ENCODE measurements around the gene OTUD6A.

The OTUD6A gene, protein sequence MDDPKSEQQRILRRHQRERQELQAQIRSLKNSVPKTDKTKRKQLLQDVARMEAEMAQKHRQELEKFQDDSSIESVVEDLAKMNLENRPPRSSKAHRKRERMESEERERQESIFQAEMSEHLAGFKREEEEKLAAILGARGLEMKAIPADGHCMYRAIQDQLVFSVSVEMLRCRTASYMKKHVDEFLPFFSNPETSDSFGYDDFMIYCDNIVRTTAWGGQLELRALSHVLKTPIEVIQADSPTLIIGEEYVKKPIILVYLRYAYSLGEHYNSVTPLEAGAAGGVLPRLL

GRCh38 chrX:70062076-70062475 is at the start of gene OTUD6A:
TSS of gene OTUD6A (plus strand) at chrX:70062457. CDS start at chrX:70062525, 68 bp downstream.
- no peak for DNase-seq (ENCODE audit: low read depth in 2 of 2)

DNA sequence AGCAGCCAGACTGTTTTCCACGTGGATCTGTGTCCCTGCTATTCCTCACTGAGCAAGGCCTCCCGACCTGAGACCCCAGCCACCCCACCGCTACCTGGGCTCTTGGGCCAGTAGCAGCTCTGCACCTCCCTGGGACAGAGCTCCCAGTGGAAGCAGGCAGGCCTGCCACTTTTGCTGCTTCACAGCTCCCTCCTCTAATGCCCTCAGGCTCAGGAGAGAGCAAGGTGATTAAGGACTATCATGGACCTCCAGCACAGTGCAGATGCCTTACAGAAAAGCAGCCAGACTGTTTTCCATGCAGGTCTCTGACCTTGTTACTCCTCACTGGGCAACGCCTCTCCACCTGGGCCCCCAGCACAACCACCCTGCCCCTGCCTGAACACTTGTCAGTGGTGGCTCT is 49.5 kb upstream of the OTUD6A start:
- no peak for DNase-seq (ENCODE audit: low read depth in 2 of 2)

- DNase-seq (ENCODE audit: low read depth in 2 of 2) = no peak
Observed at GRCh38 chrX:70013466-70014381, 48.5 kb upstream of the OTUD6A start.

DNA sequence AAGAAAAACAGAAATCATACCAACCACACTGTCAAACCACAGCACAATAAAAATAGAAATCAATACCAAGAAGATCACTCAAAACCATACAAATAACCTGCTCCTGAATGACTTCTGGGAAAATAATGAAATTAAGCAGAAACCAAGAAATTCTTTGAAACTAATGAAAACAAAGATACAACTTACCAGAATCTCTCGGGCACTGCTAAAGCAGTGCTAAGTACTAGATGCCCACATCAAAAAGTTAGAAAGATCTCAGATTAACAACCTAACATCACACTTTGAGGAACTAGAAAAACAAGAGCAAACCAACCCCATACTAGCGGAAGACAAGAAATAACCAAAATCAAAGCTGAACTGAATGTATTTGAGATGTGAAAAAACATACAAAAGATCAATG is 45.7 kb upstream of the OTUD6A start:
- DNase-seq (ENCODE audit: low read depth in 2 of 2) = no peak

- no peak for DNase-seq (ENCODE audit: low read depth in 2 of 2)
Observed at GRCh38 chrX:70022616-70023015, 39.6 kb upstream of the OTUD6A start.

DNA sequence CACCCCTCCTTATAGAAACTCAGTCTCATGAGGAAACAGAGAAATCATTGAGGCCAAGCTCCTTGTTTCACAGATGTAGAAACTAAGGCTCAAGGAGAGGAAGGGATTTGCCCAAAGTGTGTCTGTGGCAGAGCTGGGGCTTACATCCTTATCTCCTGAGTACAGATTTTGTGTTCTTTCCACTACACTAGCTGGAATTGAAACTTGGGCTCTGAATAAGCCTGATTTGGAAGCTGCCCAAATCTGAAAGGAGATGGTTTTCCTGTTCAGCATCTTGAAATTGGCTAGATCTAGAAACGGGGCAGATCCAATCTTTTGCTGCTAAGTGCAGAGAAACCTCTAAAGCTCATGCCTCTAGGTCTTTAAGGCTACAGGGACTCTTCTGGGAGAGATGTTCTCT is 36.8 kb upstream of the OTUD6A start:
- DNase-seq (ENCODE audit: low read depth in 2 of 2) = no peak

- no peak for DNase-seq (ENCODE audit: low read depth in 2 of 2)
Observed at GRCh38 chrX:70026112-70026850, 36.0 kb upstream of the OTUD6A start.

- DNase-seq (ENCODE audit: low read depth in 2 of 2) = no peak
Observed at GRCh38 chrX:70026851-70027200, 35.4 kb upstream of the OTUD6A start.

DNA sequence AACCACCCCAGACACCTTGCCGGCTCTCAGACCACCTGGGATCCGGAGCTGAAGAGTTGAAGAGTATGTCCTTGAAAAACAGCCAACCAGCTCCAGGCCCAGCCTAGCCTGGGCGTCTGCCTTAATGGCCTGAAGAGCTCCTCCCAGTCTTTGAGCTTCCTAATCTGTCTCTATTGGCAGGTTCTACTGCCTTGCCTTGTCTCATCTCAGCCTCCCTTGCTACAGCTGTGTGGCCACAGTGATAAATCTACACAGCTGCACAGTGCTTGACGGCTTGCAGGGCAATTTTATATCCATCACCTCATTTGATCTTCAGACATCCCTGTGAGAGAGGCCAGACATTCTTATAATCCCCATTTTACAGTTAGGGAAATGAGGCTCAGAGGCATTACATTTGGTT is 32.4 kb upstream of the OTUD6A start:
- no peak for DNase-seq (ENCODE audit: low read depth in 2 of 2)

- DNase-seq (ENCODE audit: low read depth in 2 of 2) = no peak
Observed at GRCh38 chrX:70030301-70030767, 31.9 kb upstream of the OTUD6A start.

- DNase-seq (ENCODE audit: low read depth in 2 of 2) = no peak
Observed at GRCh38 chrX:70032792-70033191, 29.5 kb upstream of the OTUD6A start.

- DNase-seq (ENCODE audit: low read depth in 2 of 2) = no peak
Observed at GRCh38 chrX:70033348-70034051, 28.8 kb upstream of the OTUD6A start.

- no peak for DNase-seq (ENCODE audit: low read depth in 2 of 2)
Observed at GRCh38 chrX:70034646-70035045, 27.6 kb upstream of the OTUD6A start.

- DNase-seq (ENCODE audit: low read depth in 2 of 2) = no peak
Observed at GRCh38 chrX:70038515-70038914, 23.7 kb upstream of the OTUD6A start.

GRCh38 chrX:70038951-70039350 is 23.3 kb upstream of the OTUD6A start:
- no peak for DNase-seq (ENCODE audit: low read depth in 2 of 2)

- no peak for DNase-seq (ENCODE audit: low read depth in 2 of 2)
Observed at GRCh38 chrX:70039758-70040157, 22.5 kb upstream of the OTUD6A start.

- no peak for DNase-seq (ENCODE audit: low read depth in 2 of 2)
Observed at GRCh38 chrX:70041993-70042392, 20.3 kb upstream of the OTUD6A start.

GRCh38 chrX:70042399-70043371 is 19.6 kb upstream of the OTUD6A start:
- DNase-seq (ENCODE audit: low read depth in 2 of 2) = no peak

DNA sequence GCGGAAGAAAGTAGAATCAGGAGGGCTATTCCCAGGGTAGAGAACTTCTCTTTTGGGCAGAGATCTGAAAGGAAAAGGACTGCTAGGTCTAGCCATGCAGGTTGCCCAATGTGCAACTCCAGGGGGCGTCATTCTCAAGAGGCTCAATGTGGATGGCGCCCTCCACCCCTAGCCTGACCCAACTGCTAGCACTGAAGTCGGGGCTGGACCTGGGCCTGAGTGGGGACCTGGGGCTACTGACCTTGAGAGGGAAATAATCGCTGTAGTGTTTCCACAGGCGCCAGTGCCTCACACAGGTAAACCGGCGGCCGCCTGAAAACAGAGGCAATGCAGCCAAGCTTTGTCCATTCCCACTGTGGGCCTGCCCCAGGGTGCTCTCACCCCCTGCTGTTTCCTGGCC is 18.6 kb upstream of the OTUD6A start:
- no peak for DNase-seq (ENCODE audit: low read depth in 2 of 2)

DNA sequence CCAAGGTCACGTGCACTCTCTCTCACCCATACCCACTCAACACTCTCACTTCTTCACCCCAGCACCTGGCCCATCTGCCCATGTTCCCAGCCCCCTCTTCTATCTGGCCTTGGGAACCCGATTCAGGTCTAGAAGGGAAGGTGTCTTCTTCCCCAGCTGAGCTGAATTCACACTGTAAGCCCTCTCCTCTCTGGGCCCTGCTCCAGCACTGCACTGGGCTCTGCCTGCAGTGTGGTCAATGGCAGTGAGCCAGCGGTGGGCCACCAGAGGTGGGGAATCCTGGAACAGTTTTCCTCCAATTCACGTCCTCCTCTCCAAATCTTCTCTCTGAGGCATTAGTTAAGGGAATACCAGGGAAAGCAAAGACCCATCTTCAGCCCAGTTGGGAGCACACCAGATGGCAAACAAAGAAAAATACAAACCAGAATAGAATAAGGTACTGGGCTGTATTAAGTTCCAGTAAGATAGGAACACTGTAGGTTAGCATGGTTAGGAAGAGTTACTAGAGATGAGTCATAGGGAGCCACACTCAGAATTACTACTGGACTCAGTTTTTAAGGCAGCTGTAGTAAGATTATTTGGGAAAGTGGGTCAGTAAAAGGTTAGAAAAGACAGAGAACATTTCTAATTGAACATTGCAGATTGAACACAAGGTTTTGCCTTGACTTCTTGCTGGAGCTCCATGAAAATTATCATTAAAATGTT is 17.6 kb upstream of the OTUD6A start:
- no peak for DNase-seq (ENCODE audit: low read depth in 2 of 2)
